Activated T-helper 1 cell treated with anti-CD3 and anti-CD28 coated beads, Interleukin-2, amount 50 U/mL, for 16 hours (primary cell): ENCODE data around the gene MORN3.

Experiments
- DNase-seq, 2 donors: peaks; one replicate each; pipeline ENCODE4 v3.0.0-alpha.2; 2020; ENCODE audit warnings: low read depth in 1 of 2, low spot score in 1 of 2

Gene MORN3

DNA sequence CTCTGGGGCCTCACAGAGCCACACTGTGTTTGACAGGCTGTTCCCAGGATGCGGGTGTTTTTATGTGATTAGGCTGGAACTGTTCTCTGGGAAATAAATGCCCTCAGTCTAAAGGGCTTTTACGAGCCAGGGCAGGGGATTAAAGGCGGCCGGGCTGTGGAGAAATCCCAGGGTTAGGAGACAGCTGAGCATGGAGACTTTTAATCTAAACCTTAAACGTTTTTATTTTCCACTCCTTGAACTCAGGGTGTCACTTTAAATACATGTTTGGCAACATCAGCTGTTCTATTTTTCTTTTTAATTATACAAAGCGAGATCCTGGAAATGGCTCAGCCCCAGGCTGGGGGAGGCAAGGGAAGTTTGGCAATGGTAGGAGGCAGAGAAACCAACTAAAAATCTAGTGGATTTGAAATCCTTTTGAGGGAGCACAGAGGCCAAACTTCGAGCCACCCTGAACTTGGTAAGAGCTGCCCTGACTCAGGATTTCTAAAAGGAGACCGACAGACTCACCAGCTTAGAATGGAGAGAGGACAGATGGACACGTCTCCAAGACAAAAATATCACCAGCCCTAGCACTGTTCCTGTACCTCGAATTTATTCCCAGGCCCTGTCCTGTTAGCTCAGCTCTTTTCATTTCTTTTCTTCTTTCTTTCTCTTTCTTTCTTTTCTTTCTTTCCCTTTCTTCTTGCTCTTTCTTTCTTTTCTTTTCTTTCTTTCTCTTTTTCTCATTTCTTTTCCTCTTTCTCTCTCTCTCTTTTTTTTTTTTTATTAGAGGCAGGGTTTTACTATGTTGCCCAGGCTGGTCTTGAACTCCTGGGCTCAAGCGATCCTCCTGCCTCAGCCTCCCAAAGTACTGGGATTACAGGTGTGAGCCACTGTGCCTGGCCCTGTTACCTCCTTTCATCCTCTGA is 59.0 kb downstream of the MORN3 start:
- DNase-seq: no peak

DNA sequence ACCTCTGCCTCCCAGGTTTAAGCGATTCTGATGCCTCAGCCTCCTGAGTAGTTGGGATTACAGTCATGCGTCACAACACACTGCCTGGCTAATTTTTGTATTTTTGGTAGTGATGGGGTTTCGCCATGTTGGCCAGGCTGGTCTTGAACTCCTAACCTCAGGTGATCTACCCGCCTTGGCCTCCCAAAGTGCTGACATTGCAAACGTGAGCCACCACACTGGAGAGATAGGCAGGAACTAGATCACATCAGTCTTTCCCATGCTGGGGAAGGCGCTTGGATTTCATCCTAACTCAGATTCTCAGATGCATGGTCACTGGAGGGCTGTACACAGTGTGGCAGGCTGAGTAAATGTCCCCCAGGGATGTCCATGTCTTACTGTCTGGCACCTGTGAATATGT is 61.2 kb downstream of the MORN3 start:
- DNase-seq: no peak

DNA sequence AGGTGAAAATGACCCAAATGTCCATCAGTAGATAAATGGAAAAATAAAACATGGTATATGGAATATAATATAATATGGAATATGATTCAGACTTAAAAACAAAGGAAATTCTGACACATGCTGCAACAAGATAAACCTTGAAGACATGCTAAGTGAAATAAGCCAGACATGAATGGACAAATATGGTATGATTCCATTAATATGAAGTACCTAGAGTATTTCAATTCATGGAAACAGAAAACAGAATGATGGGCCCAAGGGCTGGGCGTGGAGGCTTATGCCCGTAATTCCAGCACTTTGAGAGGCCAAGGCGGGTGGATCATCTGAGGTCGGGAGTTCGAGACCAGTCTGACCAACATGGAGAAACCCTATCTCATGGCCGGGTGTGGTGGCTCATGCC is 65.9 kb downstream of the MORN3 start:
- no peak for DNase-seq

DNA sequence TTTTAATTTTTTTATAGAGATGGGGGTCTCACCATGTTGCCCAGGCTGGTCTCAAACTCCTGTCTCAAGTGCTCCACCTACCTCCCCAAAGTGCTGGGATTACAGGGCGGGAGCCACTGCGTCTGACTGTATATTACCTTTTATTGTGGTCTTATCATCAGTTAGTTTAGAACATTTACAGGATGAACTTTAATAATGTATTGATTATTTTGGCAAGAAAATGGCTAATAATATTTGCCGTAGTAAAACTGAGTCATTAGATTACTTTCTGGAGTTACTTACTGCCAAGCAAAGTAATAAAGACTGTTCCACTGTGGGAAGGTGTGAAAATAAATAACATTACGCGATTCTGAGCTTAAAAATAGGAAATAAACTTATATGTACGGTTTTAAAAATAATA is 66.7 kb downstream of the MORN3 start:
- no peak for DNase-seq

DNA sequence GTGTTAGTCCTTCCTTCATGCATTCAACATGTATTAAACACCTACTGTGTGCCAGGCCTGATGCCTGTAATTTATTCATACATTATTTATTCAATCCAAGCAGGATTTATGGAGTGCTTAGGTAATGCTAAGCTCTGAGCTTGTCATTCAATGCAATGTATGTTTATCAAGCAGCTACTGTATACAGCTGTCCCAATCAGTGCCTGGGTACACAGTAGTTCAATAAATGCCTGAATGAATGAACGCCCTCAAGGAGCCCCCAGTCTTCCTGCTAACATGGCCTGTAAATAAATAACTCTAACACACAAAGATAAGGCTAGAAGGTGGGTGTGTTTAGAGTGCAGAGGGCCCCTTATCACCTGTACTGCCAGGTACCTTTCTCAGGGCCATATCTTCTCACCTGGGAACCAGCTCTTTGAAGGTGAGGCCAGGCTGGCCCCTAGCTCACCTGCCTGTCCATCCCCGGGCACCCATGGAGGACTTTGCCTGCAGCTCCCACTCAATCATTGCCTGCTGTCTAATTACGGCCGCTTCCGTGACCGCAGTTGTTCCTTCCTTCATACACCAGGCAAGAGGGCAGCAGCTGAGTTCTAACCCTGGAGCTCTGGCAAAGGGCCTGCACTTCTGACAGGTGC is 68.6 kb downstream of the MORN3 start:
- DNase-seq: no peak
